Stimulated activated CD4-positive, alpha-beta T cell treated with anti-CD3 and anti-CD28 coated beads, Interleukin-15, amount 100 ng/mL, for 1 hour (primary cell): ENCODE data around the gene OLFML2B.

ENCODE experiments used
- DNase-seq, 2 donors: peaks; one replicate each; pipeline ENCODE4 v3.0.0-alpha.2; 2020; ENCODE audit warnings: low read depth in 1 of 2, low spot score in 1 of 2

The OLFML2B gene

DNA sequence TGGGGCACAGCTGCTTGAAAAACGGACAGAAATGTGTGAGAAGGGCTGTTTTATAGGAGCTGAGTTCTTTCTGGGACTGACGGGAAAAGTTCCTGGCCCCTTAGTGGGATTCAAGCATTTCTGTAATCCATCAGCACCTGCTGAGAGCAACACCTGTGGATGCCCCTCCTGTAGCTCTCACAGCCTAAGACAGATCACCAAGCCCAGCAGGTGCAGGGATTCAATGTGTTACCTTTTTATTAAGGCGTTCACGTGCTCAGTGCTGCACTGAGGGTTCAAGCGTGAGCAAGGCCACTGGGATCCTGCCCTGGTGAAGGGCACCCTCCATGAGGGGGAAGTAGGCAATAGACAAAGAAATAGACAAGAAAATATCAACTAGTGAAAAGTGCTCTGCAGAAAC lies 14.9 kb downstream of the OLFML2B start:
- no peak for DNase-seq

DNA sequence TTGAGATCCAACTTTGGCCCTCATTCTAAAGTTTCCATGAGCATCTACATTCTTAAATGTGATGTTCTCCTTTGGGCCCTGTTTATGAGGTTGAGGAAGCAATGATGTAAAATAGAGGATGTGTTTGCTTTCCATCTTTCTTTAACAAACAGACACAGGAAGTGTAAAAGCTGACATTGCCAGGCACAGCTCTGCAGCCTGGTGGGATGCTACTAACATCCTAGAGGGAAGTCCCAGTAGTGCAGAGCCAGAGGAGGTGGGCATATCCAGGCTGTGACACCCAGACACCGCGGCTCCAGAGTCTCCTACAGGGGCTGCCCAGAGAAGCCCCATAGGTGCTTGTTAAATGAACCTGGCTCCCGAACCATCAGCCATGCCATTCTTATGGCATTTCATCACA lies 16.2 kb downstream of the OLFML2B start:
- DNase-seq = no peak

DNA sequence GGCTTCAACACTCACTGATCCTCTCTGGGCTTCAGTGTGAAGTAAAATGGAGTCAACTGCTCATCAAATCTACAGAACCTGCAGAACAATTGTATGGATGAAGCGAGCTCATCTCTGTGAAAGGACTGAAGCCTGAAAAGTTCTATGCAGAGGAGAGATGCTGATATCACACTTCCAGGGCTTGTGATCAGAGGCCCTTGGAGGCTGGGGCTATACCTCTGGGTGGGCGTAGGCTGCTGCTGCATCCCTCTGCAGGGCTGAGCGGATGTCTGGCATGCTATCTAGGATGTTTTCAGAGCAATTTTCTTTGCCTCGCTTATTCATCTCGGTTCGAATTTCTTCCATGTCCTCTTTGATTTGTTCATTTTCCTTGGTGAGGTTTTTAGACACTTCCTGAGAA lies 17.6 kb downstream of the OLFML2B start:
- DNase-seq = no peak

- DNase-seq = no peak
These were observed 19.2 kb downstream of the OLFML2B start for GRCh38 chr1:162004441-162004950.

DNA sequence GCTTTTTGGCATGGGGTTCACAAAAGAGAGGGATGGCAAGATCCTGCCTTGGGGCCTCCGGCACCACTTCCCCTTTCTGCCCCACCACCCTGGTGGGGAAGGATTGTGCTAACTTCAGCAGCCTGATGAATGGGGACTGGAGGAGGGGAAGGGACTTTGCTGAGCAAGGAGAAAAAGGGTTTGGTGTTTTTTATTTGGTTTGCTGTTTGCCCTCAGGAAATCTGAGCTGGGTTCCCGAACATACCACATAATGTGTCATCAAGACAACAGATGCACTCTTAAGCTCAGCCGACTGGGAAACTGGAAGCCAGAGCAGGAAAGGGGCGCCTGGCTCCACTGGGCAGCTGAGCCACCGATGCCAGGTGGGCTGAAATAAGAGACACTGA lies 19.8 kb downstream of the OLFML2B start:
- no peak for DNase-seq

- no peak for DNase-seq
These were observed 20.4 kb downstream of the OLFML2B start for GRCh38 chr1:162003061-162003829.

- DNase-seq = no peak
These were observed 23.6 kb downstream of the OLFML2B start for GRCh38 chr1:162000053-162000420.

GRCh38 chr1:161999301-162000052 lies 24.2 kb downstream of the OLFML2B start:
- no peak for DNase-seq

- DNase-seq = no peak
These were observed 24.9 kb downstream of the OLFML2B start for GRCh38 chr1:161998811-161999210.

GRCh38 chr1:161997152-161997551 lies 26.5 kb downstream of the OLFML2B start:
- no peak for DNase-seq

DNA sequence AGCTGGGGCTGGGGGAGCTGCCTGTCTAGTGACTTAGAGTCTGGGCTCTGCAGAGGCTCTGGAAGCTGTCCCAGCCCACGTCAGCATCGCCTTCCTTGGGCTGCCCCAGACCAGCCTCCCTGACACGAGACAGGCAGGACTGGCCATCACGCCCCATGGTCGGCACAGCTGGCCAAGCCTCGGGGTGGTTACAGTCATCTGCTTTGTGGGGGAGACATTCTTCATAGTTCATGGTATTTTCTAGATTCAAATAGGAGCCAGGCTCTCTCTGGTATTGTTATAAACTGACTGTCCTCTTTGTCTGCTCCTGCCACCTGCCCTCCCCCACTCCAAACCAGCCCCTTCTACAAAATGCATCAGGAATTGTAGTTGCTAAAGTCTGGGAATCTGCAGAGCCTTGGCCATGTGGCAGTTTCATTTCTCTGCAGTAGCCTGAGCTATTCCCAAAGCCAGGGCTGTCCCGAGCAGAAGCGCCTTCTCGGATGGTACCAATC lies 29.4 kb downstream of the OLFML2B start:
- DNase-seq = no peak

DNA sequence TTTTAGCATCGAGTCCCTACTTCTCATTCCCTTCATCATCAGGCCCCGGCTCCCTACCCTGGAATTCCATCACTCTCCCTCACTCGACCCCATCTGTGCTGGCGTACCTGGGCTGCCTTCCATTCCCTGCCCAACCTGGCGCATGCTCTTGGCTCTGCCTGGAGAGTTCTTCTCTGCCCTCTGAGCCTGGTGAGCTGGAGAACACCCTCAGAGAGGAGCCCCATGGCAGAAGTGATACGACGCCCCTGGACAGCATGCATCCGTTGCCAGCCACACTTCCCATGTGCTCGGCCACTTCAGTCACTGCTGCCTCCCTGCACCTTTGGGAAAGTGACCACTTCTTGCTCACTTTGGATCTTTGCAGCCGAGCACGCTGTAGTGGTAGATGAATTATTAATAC lies 30.1 kb downstream of the OLFML2B start:
- DNase-seq = no peak

GRCh38 chr1:161989786-161990185 lies 33.9 kb downstream of the OLFML2B start:
- DNase-seq = no peak

DNA sequence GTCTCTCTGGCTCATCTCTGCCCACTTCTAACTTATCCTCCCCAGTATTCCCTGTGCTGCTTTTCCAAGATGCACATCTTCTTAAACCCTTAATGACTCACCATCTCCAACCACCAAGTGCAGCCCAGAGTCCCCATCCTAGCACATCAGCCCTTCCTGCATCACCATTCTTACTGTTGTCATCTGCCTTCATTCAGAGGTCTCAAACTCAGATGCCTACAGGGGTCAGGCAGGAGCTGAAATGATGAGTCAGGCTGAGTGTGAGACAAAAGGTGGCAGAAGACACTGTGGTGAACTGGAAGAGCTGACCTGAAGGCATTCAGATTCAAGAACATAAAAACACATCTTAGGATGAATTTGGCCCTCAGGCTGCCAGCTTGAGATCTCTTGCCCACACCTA lies 34.6 kb downstream of the OLFML2B start:
- no peak for DNase-seq

- no peak for DNase-seq
These were observed 35.3 kb downstream of the OLFML2B start for GRCh38 chr1:161988413-161988812.

- no peak for DNase-seq
These were observed 35.8 kb downstream of the OLFML2B start for GRCh38 chr1:161987872-161988271.

- DNase-seq = no peak
These were observed 36.4 kb downstream of the OLFML2B start for GRCh38 chr1:161987303-161987702.

GRCh38 chr1:161986328-161986727 lies 37.3 kb downstream of the OLFML2B start:
- DNase-seq = no peak

- no peak for DNase-seq
These were observed 38.3 kb downstream of the OLFML2B start for GRCh38 chr1:161985301-161985822.

- no peak for DNase-seq
These were observed 39.9 kb downstream of the OLFML2B start for GRCh38 chr1:161983725-161984124.

DNA sequence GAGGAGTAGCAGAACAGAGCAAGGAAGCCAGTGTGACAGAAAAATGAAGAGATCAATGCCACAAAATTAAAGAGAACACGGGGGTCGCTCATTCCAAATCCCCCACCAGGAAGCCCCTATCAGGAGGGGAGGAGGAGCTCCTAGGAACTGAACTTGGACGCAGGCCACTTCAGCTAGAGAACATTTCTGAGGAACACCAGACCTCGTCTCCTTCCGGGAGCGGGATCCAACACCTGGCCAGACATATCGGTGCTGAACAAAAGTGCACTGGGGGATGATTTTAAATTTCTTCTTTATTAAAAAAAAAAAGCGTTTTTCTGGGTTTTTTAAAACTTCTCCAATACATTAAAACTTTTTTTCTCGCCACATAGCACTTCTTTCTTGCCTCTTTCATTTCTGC lies 40.8 kb downstream of the OLFML2B start:
- no peak for DNase-seq

- no peak for DNase-seq
These were observed 41.2 kb downstream of the OLFML2B start for GRCh38 chr1:161982507-161982895.
